Endothelial cell of umbilical vein (primary cell): ENCODE measurements around the gene KREMEN1.

Experiments
- EZH2 ChIP-seq: IDR thresholded peaks from 2 replicates; pipeline ENCODE4 v1.6.1; 2012; ENCODE audit warnings: borderline replicate concordance, low read depth, mild to moderate bottlenecking, moderate library complexity, low read length, inconsistent platforms; ENCODE audit not compliant: severe bottlenecking
- FOS ChIP-seq: IDR thresholded peaks from 2 replicates; pipeline ENCODE4 v1.6.1; 2011; ENCODE audit warnings: mild to moderate bottlenecking, low read length, moderate library complexity, borderline replicate concordance; ENCODE audit not compliant: insufficient read depth
- JUN ChIP-seq: IDR thresholded peaks from 2 replicates; pipeline ENCODE4 v1.6.1; 2011; ENCODE audit warnings: borderline replicate concordance, low read depth; ENCODE audit not compliant: insufficient read length, insufficient read depth
- MYC ChIP-seq: IDR thresholded peaks from one replicate; pipeline ENCODE4 v1.6.1; 2011; ENCODE audit warnings: mild to moderate bottlenecking, low read depth, low read length
- POLR2A ChIP-seq: IDR thresholded peaks from 2 replicates; pipeline ENCODE4 v1.6.1; 2012; ENCODE audit warnings: low read depth, mild to moderate bottlenecking, control low read depth, low read length
- POLR2AphosphoS5 ChIP-seq: IDR thresholded peaks from 2 replicates; pipeline ENCODE4 v1.6.1; 2012; ENCODE audit warnings: low read depth, mild to moderate bottlenecking, control low read depth, low read length, moderate library complexity; ENCODE audit not compliant: insufficient read depth
- TF ChIP-seq, protein P1 (sequence below), 2 donors: IDR thresholded peaks; 1 replicate in 1 of 2; 2 replicates in 1 of 2; pipeline ENCODE4 v1.5.1; 2011; ENCODE audit warnings: low read length in 2 of 2, mild to moderate bottlenecking in 2 of 2, moderate library complexity in 2 of 2, control low read depth in 1 of 2, inconsistent platforms in 1 of 2, low read depth in 1 of 2; ENCODE audit not compliant: insufficient read depth in 1 of 2; ENCODE audit errors: extremely low read depth in 1 of 2
- TF ChIP-seq, protein P2 (sequence below): IDR thresholded peaks from 2 replicates; pipeline ENCODE4 v1.6.1; 2011; ENCODE audit not compliant: insufficient read depth, insufficient read length

DNA sequence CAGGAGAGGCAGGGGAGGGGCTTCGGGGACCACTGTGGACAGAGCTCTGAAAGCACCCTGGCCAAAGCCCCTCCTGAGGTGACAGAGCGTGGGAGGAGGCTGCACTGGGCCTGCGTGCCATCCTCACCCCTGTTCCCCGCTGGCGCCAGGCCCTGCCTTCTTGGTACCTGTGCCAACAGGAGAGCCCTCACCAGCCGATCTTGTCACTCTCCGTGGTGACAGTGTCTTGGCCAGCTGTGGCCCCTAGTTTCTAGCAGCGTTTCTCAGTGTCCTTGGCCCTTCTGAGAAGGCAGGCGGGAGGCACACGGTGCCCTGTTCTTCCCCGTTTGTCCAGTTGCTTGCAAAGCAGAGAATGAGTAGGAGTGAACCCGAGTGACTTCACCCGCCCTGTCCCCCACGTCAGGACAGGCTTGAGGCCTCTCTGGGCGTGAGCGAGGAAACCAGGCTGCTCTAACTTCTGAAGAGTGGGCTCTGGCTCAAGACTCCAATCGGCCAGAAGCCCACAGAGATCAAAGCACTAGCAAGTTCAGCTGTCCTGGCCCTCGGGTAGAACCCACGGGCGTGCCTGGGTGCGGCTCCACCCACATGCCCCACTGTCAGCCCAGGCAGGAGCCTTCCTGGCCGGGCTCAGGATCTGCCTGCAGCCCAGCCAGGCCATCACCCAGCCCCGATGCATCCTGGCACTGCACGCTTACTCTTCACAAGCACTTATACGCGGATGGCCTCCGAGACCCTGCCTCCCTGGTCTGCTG lies 72.7 kb downstream of the KREMEN1 start:
- TF ChIP-seq, protein P1, sequence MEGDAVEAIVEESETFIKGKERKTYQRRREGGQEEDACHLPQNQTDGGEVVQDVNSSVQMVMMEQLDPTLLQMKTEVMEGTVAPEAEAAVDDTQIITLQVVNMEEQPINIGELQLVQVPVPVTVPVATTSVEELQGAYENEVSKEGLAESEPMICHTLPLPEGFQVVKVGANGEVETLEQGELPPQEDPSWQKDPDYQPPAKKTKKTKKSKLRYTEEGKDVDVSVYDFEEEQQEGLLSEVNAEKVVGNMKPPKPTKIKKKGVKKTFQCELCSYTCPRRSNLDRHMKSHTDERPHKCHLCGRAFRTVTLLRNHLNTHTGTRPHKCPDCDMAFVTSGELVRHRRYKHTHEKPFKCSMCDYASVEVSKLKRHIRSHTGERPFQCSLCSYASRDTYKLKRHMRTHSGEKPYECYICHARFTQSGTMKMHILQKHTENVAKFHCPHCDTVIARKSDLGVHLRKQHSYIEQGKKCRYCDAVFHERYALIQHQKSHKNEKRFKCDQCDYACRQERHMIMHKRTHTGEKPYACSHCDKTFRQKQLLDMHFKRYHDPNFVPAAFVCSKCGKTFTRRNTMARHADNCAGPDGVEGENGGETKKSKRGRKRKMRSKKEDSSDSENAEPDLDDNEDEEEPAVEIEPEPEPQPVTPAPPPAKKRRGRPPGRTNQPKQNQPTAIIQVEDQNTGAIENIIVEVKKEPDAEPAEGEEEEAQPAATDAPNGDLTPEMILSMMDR (IDR thresholded peaks at IDR 0.05; ENCODE audit: extremely low read depth in 1 of 2, insufficient read depth in 1 of 2, low read depth in 1 of 2, low read length in 2 of 2) = no peak
- no peak for TF ChIP-seq JUN
- no peak for TF ChIP-seq POLR2AphosphoS5
- no peak for TF ChIP-seq POLR2A
- no peak for TF ChIP-seq EZH2
- no peak for TF ChIP-seq FOS
- TF ChIP-seq, protein P2, sequence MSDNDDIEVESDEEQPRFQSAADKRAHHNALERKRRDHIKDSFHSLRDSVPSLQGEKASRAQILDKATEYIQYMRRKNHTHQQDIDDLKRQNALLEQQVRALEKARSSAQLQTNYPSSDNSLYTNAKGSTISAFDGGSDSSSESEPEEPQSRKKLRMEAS = no peak
- TF ChIP-seq MYC = no peak
